HFFc6 (cell line): ENCODE measurements around the gene TNFAIP8L1. TPM values are rescaled to one million over a fixed set of nuclear protein-coding genes. Genes with fewer than 3 reads are reported as not detected.
A peak's percentile ranks its signal among the peaks of the same experiment; 100 is the strongest.

Source experiments
- DNase-seq: peaks from one replicate; pipeline ENCODE4 v3.0.0-alpha.2; 2018
- H3K27ac Mint-ChIP-seq: 2 replicates; pipeline ENCODE4 v1.8.0; 2020; ENCODE audit warnings: mild to moderate bottlenecking, mixed read lengths
- H3K27me3 Mint-ChIP-seq: 2 replicates; pipeline ENCODE4 v1.8.0; 2021; ENCODE audit warnings: mild to moderate bottlenecking, moderate library complexity, mixed read lengths; ENCODE audit not compliant: insufficient read depth
- H3K36me3 Mint-ChIP-seq: 2 replicates; pipeline ENCODE4 v1.8.0; 2021; ENCODE audit warnings: low read depth, mixed read lengths
- H3K4me1 Mint-ChIP-seq: 2 replicates; pipeline ENCODE4 v1.8.0; 2020; ENCODE audit warnings: low read depth, mixed read lengths
- H3K4me3 Mint-ChIP-seq: 2 replicates; pipeline ENCODE4 v1.8.0; 2020; ENCODE audit warnings: mild to moderate bottlenecking, moderate library complexity, mixed read lengths
- H3K9me3 Mint-ChIP-seq: 2 replicates; pipeline ENCODE4 v1.8.0; 2020; ENCODE audit warnings: mild to moderate bottlenecking, mixed read lengths
- total RNA-seq, 6 experiments: library from RNA; stranded (reverse); fragmentation: NEBNext Ultra II Directional; extraction: Animal tissue kit (Norgen Biotek cat#: 25700); gene quantifications; 2 replicates in 1 of 6; 3 replicates in 5 of 6; pipeline ENCODE4 v1.2.3, GENCODE V29; 2021
- TF ChIP-seq, protein P1 (sequence below): fragments of 200-600 bp; sonication (generic); IDR thresholded peaks from 2 replicates; pipeline ENCODE4 v1.5.0; 2021; ENCODE audit warnings: antibody characterized with exemption, mild to moderate bottlenecking

The TNFAIP8L1 gene
- total RNA-seq, 6 experiments from 2014 or later, result 4.5 to 8.2 (median 6.7) TPM

DNA sequence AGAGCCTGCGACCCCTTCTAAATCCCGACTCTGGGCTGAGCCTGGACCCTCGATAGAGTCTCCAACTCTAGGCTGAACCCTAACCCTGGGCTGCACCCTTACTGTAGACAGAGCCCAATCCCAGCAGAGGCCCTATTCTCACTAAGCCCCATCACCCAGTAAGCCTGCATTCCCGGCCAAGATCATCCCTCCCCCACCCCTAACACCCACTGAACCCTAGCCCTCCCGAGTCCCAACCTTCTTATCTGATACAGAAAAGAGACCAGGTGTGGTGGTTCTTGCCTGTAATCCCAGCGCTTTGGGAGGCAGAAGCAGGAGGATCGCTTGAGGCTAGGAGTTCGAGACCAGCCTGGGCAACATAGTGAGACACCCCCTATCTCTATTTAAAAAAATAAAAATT lies 2.6 kb upstream of the TNFAIP8L1 start:
- Mint-ChIP-seq H3K27ac (no peak overlapping the region), H3K4me3 (peak overlapping the region; percentile 45), H3K9me3 (no peaks in the 10 kb centered on the region), H3K27me3 (no peaks in the 10 kb centered on the region; the same call in 1 of the 2 replicates), H3K36me3 (no peaks in the 10 kb centered on the region), H3K4me1 (peaks cover 35% of the 10 kb centered on the region)
- TF ChIP-seq, protein P1, sequence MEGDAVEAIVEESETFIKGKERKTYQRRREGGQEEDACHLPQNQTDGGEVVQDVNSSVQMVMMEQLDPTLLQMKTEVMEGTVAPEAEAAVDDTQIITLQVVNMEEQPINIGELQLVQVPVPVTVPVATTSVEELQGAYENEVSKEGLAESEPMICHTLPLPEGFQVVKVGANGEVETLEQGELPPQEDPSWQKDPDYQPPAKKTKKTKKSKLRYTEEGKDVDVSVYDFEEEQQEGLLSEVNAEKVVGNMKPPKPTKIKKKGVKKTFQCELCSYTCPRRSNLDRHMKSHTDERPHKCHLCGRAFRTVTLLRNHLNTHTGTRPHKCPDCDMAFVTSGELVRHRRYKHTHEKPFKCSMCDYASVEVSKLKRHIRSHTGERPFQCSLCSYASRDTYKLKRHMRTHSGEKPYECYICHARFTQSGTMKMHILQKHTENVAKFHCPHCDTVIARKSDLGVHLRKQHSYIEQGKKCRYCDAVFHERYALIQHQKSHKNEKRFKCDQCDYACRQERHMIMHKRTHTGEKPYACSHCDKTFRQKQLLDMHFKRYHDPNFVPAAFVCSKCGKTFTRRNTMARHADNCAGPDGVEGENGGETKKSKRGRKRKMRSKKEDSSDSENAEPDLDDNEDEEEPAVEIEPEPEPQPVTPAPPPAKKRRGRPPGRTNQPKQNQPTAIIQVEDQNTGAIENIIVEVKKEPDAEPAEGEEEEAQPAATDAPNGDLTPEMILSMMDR, result no peak
- no peak for DNase-seq

DNA sequence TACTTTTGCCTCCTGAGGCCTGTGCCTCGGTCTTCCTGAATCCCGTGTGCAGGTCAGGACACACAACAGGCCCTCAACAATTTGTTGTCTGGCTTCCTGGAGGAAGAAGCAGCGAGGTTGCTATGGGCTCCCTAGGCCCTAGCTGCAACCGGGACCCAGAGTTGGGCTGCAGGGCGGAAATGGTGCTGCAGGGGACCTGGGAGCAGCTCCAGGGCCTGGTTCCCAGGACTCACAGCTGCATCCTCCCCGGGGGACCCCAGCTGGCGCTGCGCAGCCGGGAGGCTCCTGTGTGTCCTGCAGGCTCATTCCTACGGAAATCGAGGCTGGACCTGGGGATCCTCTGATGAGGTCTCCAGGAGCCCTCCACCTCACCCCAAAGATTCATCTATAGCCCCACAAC lies 999 bp upstream of the TNFAIP8L1 start:
- H3K9me3 Mint-ChIP-seq, result no peaks in the 10 kb centered on the region
- H3K4me3 Mint-ChIP-seq, result no peak overlapping the region; the same call in 1 of the 2 replicates
- H3K27ac Mint-ChIP-seq, result no peak overlapping the region
- H3K36me3 Mint-ChIP-seq, result no peaks in the 10 kb centered on the region
- no peak for DNase-seq
- TF ChIP-seq, protein P1, result no peak
- peaks cover 31% of the 10 kb centered on the region for H3K4me1 Mint-ChIP-seq
- peaks cover 1% of the 10 kb centered on the region for H3K27me3 Mint-ChIP-seq

DNA sequence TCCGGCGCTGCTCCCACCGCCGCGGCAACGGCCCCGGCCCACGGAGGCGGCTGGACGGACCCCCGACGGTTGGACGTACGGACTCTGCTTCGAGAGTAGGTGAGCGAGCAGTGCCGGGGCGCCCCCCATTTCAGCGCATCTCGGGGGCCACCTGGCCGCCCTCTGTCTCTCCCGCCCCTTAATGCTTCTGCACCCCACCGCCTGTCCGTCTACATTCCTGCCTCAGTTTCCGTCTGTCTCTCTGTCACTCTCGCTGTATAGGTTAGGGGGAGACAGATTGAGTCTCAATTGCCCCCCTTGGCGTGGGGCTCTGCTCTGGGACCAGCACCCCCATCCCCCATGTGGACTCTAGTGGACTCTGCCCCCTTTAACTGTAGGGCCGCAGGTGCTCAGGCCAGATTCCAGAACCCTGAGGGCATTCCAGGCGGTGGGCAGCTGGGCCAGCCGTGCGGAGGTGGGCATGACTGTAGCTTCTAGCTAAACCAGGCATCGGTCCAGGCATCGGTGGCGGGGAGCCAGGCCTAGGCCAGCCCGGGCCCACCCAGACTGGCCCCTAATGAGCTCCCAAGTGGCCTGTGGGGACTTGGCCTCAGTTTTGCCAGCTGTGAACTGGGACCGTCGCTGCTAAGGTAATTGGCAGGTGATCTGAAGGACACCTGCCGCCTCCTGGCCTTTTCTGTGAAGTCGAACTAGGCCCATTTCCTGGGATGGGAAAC lies 373 bp downstream of the TNFAIP8L1 start:
- TF ChIP-seq, protein P1, result no peak
- Mint-ChIP-seq H3K36me3 (no peaks in the 10 kb centered on the region), H3K4me1 (peaks cover 17% of the 10 kb centered on the region), H3K4me3 (peak overlapping the region; percentile 95), H3K27me3 (peaks cover 2% of the 10 kb centered on the region; the same call in 1 of the 2 replicates), H3K27ac (peak overlapping the region; percentile 60), H3K9me3 (no peaks in the 10 kb centered on the region)
- no peak for DNase-seq

DNA sequence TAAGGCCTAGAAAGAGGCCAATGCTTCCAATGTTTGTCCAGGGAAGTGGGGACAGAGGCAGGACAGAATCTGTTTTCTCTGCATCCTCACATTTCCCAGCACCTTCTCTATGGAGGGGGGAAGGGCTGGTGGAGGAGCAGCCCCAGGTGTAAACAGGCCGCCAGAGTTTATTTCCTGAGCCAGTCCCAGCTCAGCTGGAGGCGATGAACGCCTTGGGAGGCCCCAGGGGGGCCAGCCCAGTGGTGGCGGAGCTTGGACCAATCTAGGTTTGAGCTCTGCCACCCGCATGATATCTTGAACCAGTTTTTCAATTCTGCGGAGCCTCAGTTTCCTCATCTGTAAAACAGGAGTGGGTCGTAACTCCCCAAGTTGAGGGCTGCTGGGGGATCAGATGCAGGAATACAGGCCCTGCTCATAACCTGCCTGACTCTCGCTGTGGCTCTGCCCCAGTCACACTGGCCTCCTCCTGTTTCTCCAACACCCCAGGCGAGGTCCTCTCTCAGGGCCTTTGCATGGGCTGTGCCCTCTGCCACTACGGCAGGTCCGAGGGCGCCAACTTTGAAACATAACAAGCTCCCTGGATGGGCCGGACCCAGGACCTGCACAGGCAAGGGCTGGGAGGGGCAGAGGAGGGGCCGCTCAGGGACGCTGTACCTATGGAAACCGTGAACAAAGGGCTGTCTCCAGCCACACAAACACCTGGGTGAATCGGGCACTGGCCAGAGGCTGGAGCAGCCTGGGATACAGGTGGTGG lies 1.1 kb downstream of the TNFAIP8L1 start:
- H3K27me3 Mint-ChIP-seq, result peaks cover 2% of the 10 kb centered on the region; the same call in 1 of the 2 replicates
- no peak overlapping the region for H3K27ac Mint-ChIP-seq
- H3K4me1 Mint-ChIP-seq, result peaks cover 10% of the 10 kb centered on the region
- TF ChIP-seq, protein P1, result no peak
- no peaks in the 10 kb centered on the region for H3K9me3 Mint-ChIP-seq
- no peak for DNase-seq
- H3K36me3 Mint-ChIP-seq, result no peaks in the 10 kb centered on the region
- peak overlapping the region; percentile 95 for H3K4me3 Mint-ChIP-seq

DNA sequence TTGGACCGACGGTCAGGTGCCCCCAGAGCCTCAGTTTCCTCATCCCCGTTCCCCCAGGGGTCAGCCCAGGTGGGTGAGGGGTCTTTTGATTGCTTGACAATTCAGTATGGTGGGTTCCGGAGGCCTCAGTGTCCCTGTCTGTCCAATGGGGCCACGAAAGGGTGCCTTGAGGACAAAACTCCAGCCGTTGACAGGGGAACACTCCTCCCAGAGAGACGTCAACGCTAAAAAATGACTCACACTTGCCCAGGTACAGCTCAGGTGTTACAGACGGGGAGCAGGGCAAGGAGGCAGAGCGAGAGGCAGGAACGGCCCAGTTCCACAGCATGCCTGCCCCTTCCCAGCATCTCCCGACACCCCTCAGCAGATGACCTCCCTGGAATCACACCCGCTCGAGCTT lies 1.8 kb downstream of the TNFAIP8L1 start:
- TF ChIP-seq, protein P1, result no peak
- peaks cover 2% of the 10 kb centered on the region; the same call in 1 of the 2 replicates for H3K27me3 Mint-ChIP-seq
- no peaks in the 10 kb centered on the region for H3K36me3 Mint-ChIP-seq
- no peak for DNase-seq
- peaks cover 6% of the 10 kb centered on the region for H3K4me1 Mint-ChIP-seq
- no peaks in the 10 kb centered on the region for H3K9me3 Mint-ChIP-seq
- no peak overlapping the region for H3K27ac Mint-ChIP-seq
- no peak overlapping the region for H3K4me3 Mint-ChIP-seq
